Right lobe of liver (tissue), 6 donors: ENCODE data around the gene CPPED1. TPM values are rescaled to one million over a fixed set of nuclear protein-coding genes. Genes with fewer than 3 reads are reported as not detected.
A peak's percentile ranks its signal among the peaks of the same experiment; 100 is the strongest.
"Not testable (repeated sequence)": the region's sequence is repeated elsewhere in the genome, so short reads cannot be mapped to it uniquely, and the experiment has no call there.

ENCODE experiments used
- ATAC-seq, 4 donors: fragments of 200-7000 bp; cut with Tn5 transposase; one replicate each; pipeline ENCODE4 v1.9.1; 2020; ENCODE audit warnings: mild to moderate bottlenecking in 4 of 4, moderate library complexity in 4 of 4
- DNase-seq, 3 donors: peaks; one replicate each; pipeline ENCODE4 v3.0.0-alpha.2; 2020
- H3K27ac ChIP-seq, 3 donors: fragments of 200-600 bp; one replicate each; pipeline ENCODE4 v1.8.0; 2022
- H3K27me3 ChIP-seq, 2 donors: fragments of 200-600 bp; one replicate each; pipeline ENCODE4 v1.8.0; 2022
- H3K36me3 ChIP-seq, 4 donors: fragments of 200-600 bp; sonication (generic) in 1 of 4; one replicate each; pipeline versions ENCODE4 v1.5.1 to v1.8.0; 2017 to 2022; ENCODE audit warnings: control low read depth in 1 of 4
- H3K4me1 ChIP-seq, 4 donors: fragments of 200-600 bp; sonication (generic) in 1 of 4; one replicate each; pipeline versions ENCODE4 v1.5.1 to v1.8.0; 2017 to 2022; ENCODE audit warnings: control low read depth in 1 of 4
- H3K4me3 ChIP-seq, 3 donors: fragments of 200-600 bp; one replicate each; pipeline ENCODE4 v1.8.0; 2022
- H3K9me3 ChIP-seq, 4 donors: fragments of 200-600 bp; sonication (generic) in 1 of 4; one replicate each; pipeline versions ENCODE4 v1.5.1 to v1.8.0; 2017 to 2022; ENCODE audit warnings: control low read depth in 1 of 4
- POLR2A ChIP-seq: fragments of 450-650 bp; IDR thresholded peaks from one replicate; pipeline ENCODE4 v1.6.1; 2017; ENCODE audit warnings: antibody characterized with exemption, mild to moderate bottlenecking
- WGBS: methylation state at CpG from one replicate; pipeline ENCODE4 v1.1.6; 2018; ENCODE audit warnings: low coverage, low lambda C conversion rate; ENCODE audit not compliant: insufficient coverage; ENCODE audit errors: missing lambda C conversion rate; 5-methylcytosine and 5-hydroxymethylcytosine counted together
- intact Hi-C, 2 donors: fragments of 100-400 bp; cut with DNase I; formaldehyde crosslinking; loops; one replicate each; pipeline versions ENCODE4 v1.11.2 to v1.14.1; 2022
- total RNA-seq, 6 experiments: library from RNA; depleted of rRNA in 2 of 6; stranded (reverse); fragments of >200 nt in 2 of 6; fragmentation: NEBNext Ultra II Directional in 3 of 6; extraction: Animal tissue kit (Norgen Biotek cat#: 25700) in 3 of 6; gene quantifications; one replicate each; pipeline versions ENCODE4 v1.1.0 to v1.2.4, GENCODE V29; 2016 to 2023
- TF ChIP-seq, protein P1 (sequence below), 4 donors: fragments of 200-600 bp in 3 of 4; fragments of 450-650 bp in 1 of 4; IDR thresholded peaks; one replicate each; pipeline versions ENCODE4 v1.5.1 to v1.8.0; 2016 to 2022; ENCODE audit warnings: antibody characterized with exemption in 4 of 4, mild to moderate bottlenecking in 2 of 4
- donor health status: DM: no; HTN: yes; CAD: no.
- donor health status: DM: no; HTN: no; CAD: no.
- donor health status: DM: no; HTN: no; CAD: no.
- donor health status: DM: no; HTN: yes; CAD: no.
- donor health status: DM: no; HTN: yes; CAD: no.

Gene CPPED1
- total RNA-seq, 6 experiments from 2014 or later: 24.0 to 41.6 (median 31.0) TPM

DNA sequence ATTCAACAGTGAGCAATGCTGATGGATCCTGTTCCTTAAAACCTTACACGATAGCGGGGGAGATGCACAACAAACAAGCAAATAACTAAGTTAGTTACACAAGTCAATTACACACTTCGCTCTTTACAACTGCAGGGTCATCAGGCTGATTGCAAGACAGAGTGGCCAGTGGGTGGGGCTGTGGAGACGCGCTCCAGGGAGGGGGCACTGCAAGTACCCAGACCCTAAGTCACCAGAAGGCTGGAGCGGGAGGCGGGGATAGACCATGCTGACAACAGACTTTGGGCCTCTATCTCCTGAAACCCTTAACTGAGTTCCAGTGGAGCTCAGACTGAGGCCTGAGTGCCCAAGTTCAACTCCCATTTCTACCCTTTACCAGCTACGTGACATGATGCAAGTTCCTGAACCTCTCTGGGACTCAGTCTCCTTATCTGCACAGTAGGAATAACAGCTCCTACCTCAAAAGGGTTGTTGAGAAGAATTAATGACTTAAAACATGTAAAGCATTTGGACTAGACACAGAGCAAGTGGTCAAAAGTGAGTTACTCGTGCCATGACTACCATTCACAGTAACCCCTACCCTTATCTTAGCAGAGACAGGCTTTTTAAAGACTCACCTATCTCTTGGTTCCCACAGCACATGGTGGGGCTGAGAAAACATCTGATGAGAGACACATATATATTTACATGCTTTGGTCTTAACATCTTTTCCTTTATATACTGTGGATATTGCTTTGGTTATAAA is 10.4 kb downstream of the CPPED1 start:
- H3K27ac ChIP-seq: no peak overlapping the region
- H3K4me3 ChIP-seq: no peak overlapping the region
- 88% methylated on average over 6 of the region's 9 CpGs for WGBS
- no peak for ATAC-seq
- TF ChIP-seq, protein P1, sequence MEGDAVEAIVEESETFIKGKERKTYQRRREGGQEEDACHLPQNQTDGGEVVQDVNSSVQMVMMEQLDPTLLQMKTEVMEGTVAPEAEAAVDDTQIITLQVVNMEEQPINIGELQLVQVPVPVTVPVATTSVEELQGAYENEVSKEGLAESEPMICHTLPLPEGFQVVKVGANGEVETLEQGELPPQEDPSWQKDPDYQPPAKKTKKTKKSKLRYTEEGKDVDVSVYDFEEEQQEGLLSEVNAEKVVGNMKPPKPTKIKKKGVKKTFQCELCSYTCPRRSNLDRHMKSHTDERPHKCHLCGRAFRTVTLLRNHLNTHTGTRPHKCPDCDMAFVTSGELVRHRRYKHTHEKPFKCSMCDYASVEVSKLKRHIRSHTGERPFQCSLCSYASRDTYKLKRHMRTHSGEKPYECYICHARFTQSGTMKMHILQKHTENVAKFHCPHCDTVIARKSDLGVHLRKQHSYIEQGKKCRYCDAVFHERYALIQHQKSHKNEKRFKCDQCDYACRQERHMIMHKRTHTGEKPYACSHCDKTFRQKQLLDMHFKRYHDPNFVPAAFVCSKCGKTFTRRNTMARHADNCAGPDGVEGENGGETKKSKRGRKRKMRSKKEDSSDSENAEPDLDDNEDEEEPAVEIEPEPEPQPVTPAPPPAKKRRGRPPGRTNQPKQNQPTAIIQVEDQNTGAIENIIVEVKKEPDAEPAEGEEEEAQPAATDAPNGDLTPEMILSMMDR (IDR thresholded peaks at IDR 0.05): no peak
- no peak for TF ChIP-seq POLR2A
- no peaks in the 10 kb centered on the region for H3K36me3 ChIP-seq
- no peaks in the 10 kb centered on the region for H3K27me3 ChIP-seq
- no peaks in the 10 kb centered on the region for H3K9me3 ChIP-seq
- DNase-seq: no peak
- intact Hi-C loops: no loop called here
- peaks cover 0 to 14% (median 5%) of the 10 kb centered on the region in 4 donors for H3K4me1 ChIP-seq

DNA sequence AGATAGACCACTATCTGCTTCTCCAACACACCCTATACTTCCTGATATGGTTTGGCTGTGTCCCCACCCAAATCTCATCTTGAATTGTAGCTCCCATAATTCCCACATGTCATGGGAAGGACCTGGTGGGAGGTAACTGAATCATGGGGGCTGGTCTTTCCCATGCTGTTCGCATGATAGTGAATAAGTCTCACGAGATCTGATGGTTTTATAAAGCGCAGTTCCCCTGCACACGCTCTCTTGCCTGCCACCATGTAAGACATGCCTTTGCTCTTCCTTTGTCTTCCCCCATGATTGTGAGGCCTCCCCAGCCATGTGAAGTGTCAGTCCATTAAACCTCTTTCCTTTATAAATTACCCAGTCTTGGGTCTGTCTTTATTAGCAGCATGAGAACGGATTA is 11.2 kb downstream of the CPPED1 start:
- H3K36me3 ChIP-seq, ATAC-seq, intact Hi-C loops: not testable (repeated sequence)

DNA sequence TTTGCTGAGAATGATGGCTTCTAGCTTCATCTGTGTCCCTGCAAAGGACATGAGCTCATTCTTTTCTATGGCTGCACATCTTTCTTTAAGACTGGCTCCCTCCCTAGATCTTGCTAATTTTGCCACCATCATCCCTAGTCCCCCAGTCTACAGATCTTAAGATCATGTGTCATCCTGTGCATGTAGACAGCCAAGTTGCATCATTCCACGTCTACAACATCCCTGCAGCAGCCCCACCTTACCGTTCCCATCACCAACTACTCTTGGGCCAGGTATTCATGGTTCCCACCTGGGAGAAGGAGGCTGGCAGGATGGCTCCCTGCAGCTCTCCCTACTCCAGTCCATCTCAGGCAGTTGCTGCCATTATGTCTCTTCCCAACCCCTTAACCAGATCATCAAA is 12.3 kb downstream of the CPPED1 start:
- DNase-seq (no peak), ATAC-seq (no peak)
- intact Hi-C loops: no loop called here
- H3K4me3 ChIP-seq: no peak overlapping the region
- 81% methylated on average over 2 of the region's 2 CpGs for WGBS
- H3K9me3 ChIP-seq: no peaks in the 10 kb centered on the region
- no peaks in the 10 kb centered on the region for H3K36me3 ChIP-seq
- no peak overlapping the region for H3K27ac ChIP-seq
- peaks cover 0 to 14% (median 5%) of the 10 kb centered on the region in 4 donors for H3K4me1 ChIP-seq
- TF ChIP-seq, protein P1 (IDR thresholded peaks at IDR 0.05): no peak
- TF ChIP-seq POLR2A: no peak
- no peaks in the 10 kb centered on the region for H3K27me3 ChIP-seq

More for the DNA sequence above, 11.2 kb downstream of the CPPED1 start:
- H3K9me3 ChIP-seq, H3K4me3 ChIP-seq, H3K27me3 ChIP-seq, H3K27ac ChIP-seq, DNase-seq: not testable (repeated sequence)
- WGBS: 96% methylated on average over 3 of the region's 5 CpGs
- H3K4me1 ChIP-seq: peaks cover 0 to 14% (median 5%) of the 10 kb centered on the region in 4 donors

DNA sequence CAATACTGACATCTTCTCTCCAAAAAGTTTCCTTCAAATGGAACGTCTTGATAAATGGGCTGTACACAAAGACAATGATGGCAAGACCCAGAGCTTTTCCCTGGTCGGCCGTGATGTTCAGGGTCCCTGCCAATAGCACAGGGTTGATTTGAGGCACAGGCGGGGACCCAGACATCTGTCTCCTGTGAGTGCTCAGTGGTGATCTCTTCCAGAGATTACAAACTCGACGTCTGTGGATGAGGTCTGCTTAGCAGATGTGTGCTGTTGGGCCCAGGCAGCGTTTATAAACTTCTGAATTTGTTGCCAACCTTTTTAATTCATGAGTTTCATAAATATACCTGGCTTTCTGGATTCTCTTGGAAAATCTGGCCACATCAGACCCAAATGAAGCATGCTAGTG is 14.9 kb downstream of the CPPED1 start:
- 92% methylated on average over 2 of the region's 7 CpGs for WGBS
- Histone ChIP-seq H3K27ac (no peak overlapping the region), H3K4me3 (no peak overlapping the region), H3K4me1 (no peaks in the 10 kb centered on the region), H3K36me3 (no peaks in the 10 kb centered on the region), H3K27me3 (no peaks in the 10 kb centered on the region), H3K9me3 (no peaks in the 10 kb centered on the region)
- intact Hi-C loops: no loop called here
- ATAC-seq (no peak), DNase-seq (no peak)
- no peak for TF ChIP-seq POLR2A
- TF ChIP-seq, protein P1 (IDR thresholded peaks at IDR 0.05): no peak

DNA sequence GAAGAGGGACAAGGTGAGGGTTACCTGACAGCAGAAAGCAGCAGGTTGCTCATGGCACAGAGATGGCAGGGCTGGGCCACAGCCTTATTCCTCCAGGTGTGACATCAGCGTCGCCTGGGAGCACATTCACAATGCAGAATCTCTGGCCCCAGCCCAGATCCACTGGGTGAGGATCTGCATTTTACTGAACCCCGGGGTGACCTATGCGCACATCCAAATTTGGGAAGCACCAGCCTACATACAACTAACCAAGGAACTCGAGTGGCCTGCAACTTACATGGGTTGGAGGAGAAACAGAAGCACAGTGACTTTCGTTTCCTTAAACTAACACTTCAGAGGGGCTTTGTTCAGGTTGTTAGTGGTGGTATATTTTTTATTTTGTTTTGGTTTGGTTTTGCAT is 17.6 kb downstream of the CPPED1 start:
- no peak overlapping the region for H3K27ac ChIP-seq
- H3K27me3 ChIP-seq: no peaks in the 10 kb centered on the region
- no peaks in the 10 kb centered on the region for H3K4me1 ChIP-seq
- no peak for TF ChIP-seq POLR2A
- TF ChIP-seq, protein P1 (IDR thresholded peaks at IDR 0.05): no peak
- DNase-seq: no peak
- 77% methylated on average over 2 of the region's 6 CpGs for WGBS
- intact Hi-C loops: no loop called here
- H3K9me3 ChIP-seq: no peaks in the 10 kb centered on the region
- ATAC-seq: peak in 1 of 4 donors; percentile 49
- H3K4me3 ChIP-seq: no peak overlapping the region
- no peaks in the 10 kb centered on the region for H3K36me3 ChIP-seq
